BJ (cell line): ENCODE results near the gene FOXD4L3. TPM values are rescaled to one million over a fixed set of nuclear protein-coding genes. Genes with fewer than 3 reads are reported as not detected.
"Not testable (repeated sequence)": the region's sequence is repeated elsewhere in the genome, so short reads cannot be mapped to it uniquely, and the experiment has no call there.

Experiments
- CTCF ChIA-PET: fragments of 350-600 bp; formaldehyde crosslinking; extraction: SDS; loops from one replicate; lab custom pipeline; 2021; ENCODE audit warnings: antibody characterized with exemption, inconsistent platforms; lab: Yijun Ruan, JAX
- POLR2A ChIA-PET: fragments of 300-600 bp; sonication (Branson Sonifier 250); formaldehyde crosslinking; extraction: SDS; loops from one replicate; lab custom pipeline; 2021; ENCODE audit warnings: antibody characterized with exemption; lab: Charles Lee
- DNase-seq: peaks from one replicate; pipeline ENCODE4 v3.0.0-alpha.2; 2011; ENCODE audit warnings: low read depth
- H3K27me3 ChIP-seq: 2 replicates; pipeline ENCODE4 v1.6.0; 2011; ENCODE audit warnings: low read length; ENCODE audit not compliant: control insufficient read depth, insufficient read depth
- H3K36me3 ChIP-seq: 2 replicates; pipeline ENCODE4 v1.5.1; 2011; ENCODE audit warnings: low read length; ENCODE audit not compliant: control insufficient read depth, insufficient read depth
- H3K4me3 ChIP-seq: 2 replicates; pipeline ENCODE4 v1.5.1; 2011; ENCODE audit warnings: low read depth, mild to moderate bottlenecking, control low read depth, low read length
- polyA minus RNA-seq: library from RNA; depleted of rRNA, polyadenylated mRNA; stranded (reverse); fragments of >200 nt; gene quantifications from 2 replicates; pipeline ENCODE4 v1.2.3, GENCODE V29; 2011; rRNA and poly(A)+ RNA removed
- polyA plus RNA-seq: library from polyadenylated mRNA; depleted of rRNA; stranded (reverse); fragments of >200 nt; gene quantifications from 2 replicates; pipeline ENCODE4 v1.2.3, GENCODE V29; 2011; rRNA removed

FOXD4L3 gene
- polyA plus RNA-seq (not detected in 2 replicates), polyA minus RNA-seq (not detected in 2 replicates)

DNA sequence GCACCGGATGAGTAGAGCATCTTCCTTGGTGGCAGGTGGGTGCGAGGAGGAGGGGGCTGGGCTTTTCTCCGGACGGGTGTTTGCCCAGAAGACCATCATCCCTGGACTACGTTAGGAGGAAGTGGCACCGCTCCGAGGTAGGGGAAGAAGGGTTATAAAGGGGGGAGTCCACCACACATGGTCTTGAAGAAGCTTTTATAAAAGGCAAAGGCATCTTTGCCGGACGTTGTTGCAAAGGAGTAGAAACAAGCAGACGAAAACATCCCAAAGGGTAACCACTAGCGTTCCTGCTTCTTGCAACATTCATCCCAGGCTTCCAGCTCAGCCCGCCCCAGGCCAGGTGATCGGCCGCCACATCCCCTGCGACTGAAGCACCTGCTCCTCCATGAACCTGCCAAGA, at the start of gene FOXD4L3:
TSS of gene FOXD4L3 (plus strand) at position 301 of the 400 bp plus-strand sequence. CDS start at position 386, 85 bp downstream.
- CTCF ChIA-PET, H3K27me3 ChIP-seq, POLR2A ChIA-PET, DNase-seq, H3K36me3 ChIP-seq, H3K4me3 ChIP-seq: not testable (repeated sequence)

DNA sequence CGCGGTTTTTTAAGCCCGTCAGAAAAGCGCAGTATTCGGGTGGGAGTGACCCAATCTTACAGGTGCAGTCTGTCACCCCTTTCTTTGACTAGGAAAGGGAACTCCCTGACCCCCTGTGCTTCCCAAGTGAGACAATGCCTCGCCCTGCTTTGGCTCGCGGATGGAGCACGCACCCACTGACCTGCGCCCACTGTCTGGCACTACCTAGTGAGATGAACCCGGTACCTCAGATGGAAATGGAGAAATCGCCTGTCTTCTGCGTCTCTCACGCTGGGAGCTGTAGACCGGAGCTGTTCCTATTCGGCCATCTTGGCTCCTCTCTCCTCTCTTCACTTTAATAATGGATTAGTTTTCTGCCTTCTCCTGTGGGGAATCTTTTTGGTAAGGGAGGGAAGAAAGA, 21.6 kb upstream of the FOXD4L3 start:
- H3K36me3 ChIP-seq, CTCF ChIA-PET, DNase-seq, H3K4me3 ChIP-seq, H3K27me3 ChIP-seq, POLR2A ChIA-PET: not testable (repeated sequence)

DNA sequence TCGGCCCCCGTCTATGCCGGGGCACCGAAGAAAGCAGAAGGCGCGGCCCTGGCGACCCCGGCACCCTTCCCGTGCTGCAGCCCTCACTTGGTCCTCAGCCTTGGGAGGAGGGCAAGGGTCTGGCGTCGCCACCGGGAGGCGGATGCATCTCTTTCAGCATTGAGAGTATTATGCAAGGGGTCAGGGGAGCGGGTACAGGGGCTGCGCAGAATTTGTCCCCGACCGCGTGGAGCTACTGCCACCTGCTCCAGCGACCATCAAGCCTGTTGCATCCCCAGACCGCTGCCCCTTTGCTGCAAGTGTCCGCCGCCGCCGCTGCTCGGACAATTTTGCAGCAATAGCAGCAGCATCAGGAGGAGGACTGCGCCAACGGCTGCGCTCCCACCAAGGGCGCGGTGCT, 1.1 kb downstream of the FOXD4L3 start:
- POLR2A ChIA-PET, H3K27me3 ChIP-seq, CTCF ChIA-PET, DNase-seq, H3K36me3 ChIP-seq, H3K4me3 ChIP-seq: not testable (repeated sequence)

DNA sequence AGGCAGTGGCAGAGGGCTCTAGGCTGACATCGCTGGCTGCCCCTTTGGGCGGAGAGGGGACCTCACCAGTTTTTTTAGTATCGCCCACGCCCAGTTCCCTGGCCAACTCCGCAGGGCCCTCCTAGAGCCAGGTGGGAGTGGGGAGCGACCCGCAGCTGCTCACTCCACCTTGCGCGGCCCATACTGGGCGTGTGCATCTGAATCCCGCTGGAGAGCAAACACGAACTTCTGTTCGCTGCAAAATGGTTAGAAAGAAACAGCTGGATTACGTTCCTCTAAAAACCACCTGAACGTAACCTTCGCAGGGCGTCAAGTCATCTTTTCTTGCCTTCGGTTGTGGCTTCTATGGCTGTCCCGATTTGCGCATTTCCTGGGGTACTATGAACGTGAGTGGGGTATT, 1.5 kb downstream of the FOXD4L3 start:
- DNase-seq, H3K4me3 ChIP-seq, POLR2A ChIA-PET, CTCF ChIA-PET, H3K27me3 ChIP-seq, H3K36me3 ChIP-seq: not testable (repeated sequence)

DNA sequence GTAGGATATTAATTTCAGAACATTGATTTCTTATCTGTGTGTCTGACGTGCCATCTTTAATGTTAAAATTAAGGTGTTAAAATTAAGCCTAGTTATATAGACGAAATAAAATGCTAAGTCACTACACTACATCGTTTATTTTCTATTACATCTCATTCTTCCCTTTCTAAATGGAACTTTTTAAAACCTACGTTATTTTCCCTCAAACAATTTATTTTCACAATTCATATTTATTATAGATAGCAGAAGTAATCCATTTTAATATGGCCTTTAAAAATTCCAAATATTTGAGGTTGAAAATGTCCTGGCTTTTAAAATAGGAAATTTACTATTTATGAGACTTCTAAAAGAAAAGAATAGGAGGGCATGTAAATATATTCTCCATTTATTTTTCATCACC, 2.1 kb downstream of the FOXD4L3 start:
- POLR2A ChIA-PET, DNase-seq, CTCF ChIA-PET, H3K36me3 ChIP-seq, H3K27me3 ChIP-seq, H3K4me3 ChIP-seq: not testable (repeated sequence)

DNA sequence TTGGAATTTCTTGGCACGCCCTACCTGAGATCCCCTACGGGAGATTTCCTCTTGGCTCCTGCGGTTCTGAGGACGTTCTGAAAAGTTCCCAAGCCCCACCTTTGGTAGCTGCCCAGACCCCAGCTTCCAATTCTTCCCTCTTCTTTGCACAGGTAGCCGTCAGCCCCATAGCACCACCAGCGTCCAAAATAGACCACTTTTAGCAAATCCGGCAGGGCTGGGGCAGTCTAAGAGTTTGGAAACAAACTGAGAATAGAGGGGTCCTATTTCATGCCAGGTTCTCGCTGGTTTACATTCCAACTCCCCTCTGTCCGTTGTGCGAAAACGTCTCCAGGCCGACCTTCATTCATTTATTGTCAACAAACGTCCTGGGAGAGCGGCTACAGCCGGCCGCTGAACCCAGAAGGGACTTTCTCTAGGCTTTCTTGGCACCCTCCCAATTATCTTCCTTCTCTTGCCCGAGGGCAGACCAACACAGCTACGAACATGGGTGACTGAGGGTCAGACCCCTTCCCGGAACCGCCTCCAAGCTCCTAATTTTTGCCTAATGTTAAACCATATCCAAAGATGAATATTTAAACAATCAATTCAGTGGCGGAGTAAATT, 3.1 kb downstream of the FOXD4L3 start:
- CTCF ChIA-PET = not testable (repeated sequence)

DNA sequence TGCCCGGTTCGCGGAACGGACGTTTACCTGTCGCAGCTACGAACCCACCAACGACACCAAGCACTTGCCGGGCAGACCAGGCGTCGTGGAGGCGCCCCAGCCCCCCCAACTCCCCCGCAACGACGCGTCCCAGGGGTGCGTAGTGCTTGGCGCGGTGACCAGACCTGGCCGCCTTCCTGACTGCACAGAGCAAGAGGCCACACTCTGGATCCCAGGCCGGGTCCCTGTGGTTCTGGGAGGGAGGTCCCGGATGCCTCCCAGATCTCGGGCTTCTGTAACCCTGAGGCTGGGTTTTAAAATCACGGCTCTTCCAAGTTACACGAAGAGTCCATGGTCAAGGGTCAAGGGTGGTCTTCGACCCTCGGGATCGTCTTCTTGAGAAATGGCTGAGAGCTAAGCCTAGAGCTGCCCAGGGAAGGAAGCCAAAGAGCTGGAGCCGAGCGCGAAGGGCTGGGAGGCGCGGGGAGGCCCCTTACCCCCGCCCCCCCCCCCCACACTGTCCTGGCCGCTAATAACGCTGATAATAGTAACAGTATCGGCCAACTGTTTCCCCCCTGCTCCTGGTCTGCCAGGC, 3.8 kb downstream of the FOXD4L3 start:
- H3K4me3 ChIP-seq, CTCF ChIA-PET, H3K27me3 ChIP-seq, DNase-seq, POLR2A ChIA-PET, H3K36me3 ChIP-seq: not testable (repeated sequence)

More for the DNA sequence above, 3.1 kb downstream of the FOXD4L3 start:
- DNase-seq, H3K27me3 ChIP-seq, POLR2A ChIA-PET, H3K36me3 ChIP-seq, H3K4me3 ChIP-seq: not testable (repeated sequence)

DNA sequence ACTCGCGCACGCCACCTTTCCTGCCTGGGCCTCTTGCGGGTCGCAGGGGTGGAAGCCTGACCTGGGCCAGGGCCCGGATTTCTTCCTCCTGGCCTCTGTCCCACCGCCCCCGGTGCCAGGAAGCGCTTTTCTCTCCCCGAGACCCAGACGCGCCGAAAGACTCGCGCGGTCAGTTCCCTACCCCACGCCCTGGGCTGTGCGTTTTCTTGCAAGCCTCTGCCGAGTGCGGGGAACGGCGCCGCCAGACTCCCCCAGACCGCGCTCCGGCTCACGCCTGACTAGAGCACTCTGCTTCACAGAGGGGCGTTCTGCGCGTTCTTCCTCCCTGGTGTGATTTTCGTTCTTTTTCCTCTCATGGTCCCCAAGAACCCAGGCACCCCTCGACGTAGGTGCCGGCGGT, 4.5 kb downstream of the FOXD4L3 start:
- CTCF ChIA-PET, DNase-seq, H3K36me3 ChIP-seq, H3K27me3 ChIP-seq, POLR2A ChIA-PET, H3K4me3 ChIP-seq: not testable (repeated sequence)

DNA sequence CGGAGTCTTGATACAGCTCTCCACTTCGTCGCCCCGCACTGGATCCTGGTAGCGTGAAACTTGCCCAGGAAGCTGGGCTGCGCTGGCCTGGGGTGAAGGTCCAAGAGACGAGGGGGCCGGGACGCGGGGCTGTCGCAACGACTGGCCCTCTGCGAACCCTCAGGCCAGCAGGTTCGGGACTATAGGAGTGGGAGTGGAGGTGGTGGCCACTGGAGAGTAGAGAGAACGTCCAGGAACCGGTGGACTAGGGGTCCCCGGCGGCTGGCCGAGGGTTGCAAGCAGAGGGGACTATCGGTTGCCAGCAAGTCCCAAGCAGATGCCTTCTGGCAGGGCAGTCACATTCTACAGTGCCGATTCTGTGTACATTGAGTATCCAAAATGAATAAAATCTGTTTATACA, 5.0 kb downstream of the FOXD4L3 start:
- H3K36me3 ChIP-seq, POLR2A ChIA-PET, H3K27me3 ChIP-seq, CTCF ChIA-PET, DNase-seq, H3K4me3 ChIP-seq: not testable (repeated sequence)

DNA sequence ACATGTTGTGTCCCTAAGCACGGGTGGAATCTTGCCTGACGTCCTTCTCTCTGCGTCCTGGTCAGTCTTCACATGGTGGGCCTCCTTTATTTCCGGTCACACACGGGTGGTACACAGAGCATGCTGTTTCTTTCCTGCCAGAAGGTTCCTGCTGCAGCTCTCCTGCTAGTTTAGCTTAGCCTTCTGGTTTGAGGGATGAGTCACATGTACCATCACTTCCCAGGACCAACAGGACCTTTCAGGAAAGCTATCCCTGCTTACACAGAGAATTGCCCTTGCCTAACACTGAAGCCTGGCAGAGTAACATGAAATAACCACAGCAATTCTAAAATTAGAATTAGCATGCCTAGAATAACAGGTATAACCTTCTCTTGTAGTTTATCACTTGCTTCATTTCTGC, 8.5 kb downstream of the FOXD4L3 start:
- DNase-seq, H3K27me3 ChIP-seq, POLR2A ChIA-PET, H3K36me3 ChIP-seq, CTCF ChIA-PET, H3K4me3 ChIP-seq: not testable (repeated sequence)

DNA sequence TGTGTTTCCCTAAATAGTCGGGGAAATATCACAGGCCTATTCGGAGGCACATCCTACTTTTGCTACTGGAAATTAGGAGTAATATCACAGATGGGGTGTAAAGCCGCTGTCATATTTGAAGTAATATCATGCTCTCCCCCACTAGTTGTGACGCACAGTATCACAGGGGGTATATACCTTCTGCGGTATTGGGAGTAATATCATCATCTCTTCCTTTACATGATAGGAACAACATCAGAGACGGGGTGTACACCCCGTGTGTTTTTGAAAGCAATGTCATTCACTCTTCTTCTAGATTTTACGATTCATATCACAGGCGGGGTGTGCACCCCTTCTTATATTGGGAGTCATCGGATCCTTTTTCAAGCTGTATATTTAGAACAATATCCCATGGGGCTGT, 15.5 kb downstream of the FOXD4L3 start:
- POLR2A ChIA-PET, H3K36me3 ChIP-seq, H3K27me3 ChIP-seq, H3K4me3 ChIP-seq, CTCF ChIA-PET, DNase-seq: not testable (repeated sequence)

DNA sequence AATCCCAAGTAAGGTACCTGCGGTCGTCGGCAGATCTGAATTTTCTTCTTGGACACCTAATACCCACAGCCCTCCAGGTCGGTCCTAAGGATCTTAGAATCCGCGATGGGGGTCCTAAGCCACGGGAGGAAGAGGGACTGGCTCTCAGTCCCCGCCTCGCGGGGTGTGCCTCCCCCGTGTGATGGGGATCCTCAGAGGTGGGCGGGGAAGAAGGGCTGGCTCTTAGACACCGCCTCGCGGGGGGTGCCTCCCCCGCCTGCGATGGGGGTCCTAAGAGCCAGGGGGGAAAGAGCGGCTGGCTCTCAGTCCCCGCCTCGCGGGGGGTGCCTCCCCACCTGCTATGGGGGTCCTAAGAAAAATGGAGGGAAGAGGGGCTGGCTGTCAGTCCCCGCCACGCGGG, 21.1 kb downstream of the FOXD4L3 start:
- H3K27me3 ChIP-seq, H3K4me3 ChIP-seq, CTCF ChIA-PET, H3K36me3 ChIP-seq, DNase-seq, POLR2A ChIA-PET: not testable (repeated sequence)

DNA sequence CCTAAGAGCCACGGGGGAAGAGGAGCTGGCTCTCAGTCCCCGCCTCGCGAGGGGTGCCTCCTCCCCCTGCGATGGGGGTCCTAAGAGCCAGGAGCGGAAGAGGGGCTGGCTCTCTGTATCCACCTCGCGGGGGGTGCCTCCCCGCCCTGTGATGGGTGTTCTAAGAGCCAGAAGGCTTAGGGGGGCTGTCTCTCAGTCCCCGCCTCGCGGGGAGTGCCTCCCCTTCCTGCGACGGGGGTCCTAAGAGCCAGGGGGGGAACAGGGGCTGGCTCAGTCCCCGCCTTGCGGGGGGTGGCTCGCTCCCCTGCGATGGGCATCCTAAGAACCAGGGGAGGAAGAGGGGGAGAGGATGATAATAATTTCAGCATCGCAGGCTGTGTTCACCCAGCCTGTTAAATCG, 21.9 kb downstream of the FOXD4L3 start:
- DNase-seq, H3K4me3 ChIP-seq, H3K36me3 ChIP-seq, POLR2A ChIA-PET, CTCF ChIA-PET, H3K27me3 ChIP-seq: not testable (repeated sequence)
